ENCODE results near the gene EME2.

EME2 gene

DNA sequence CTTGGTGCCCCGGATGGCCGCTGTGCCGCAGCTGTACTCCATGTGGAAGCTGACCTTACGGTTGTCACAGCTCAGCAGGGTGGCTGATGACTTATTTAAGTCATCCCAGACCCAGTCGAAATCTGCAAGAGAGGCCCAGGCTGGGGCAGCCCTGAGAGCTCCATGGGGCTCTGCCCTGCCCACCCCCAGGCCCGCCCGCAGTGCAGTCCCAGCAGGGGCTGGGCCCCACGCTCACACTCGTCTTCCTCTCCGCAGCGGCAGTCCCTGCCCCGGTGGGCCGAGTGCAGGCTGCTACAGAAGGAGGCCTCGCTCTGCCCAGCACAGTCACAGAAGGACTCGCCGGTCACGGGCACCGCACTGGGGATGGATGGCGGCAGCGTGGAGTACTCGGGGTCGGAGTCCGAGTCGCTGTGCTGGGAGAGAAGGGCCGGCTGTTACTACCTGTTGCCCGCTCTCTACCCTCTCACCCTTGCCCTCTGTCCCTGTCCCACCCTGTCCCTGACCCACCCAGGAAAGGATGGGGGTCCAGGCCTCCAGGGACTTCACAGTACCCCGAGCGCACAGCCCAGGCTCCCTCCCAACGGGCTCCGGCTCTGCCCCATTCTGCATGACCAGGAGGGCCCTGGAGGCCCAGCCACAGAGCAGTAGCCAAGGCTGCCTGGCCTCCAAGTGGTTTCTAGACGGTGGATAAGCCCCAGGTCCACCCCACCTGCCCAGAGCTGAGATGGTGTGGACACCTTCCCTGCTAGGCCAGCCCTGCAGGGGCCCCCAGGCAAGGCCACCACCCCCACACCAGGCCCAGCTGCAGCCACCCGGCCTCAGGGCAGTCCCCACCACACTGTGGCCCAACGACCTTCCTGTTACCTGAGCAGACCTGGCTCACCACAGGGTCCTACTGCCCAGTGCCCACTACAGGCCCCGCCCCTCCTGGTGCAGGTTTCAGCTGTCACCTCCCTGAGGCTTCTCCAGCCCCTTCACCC, 5.9 kb downstream of the EME2 start:
- no peak for DNase-seq (ENCODE audit: low spot score)

- DNase-seq (ENCODE audit: low spot score) = no peak
These were observed 6.7 kb downstream of the EME2 start for GRCh38 chr16:1779234-1779701.

GRCh38 chr16:1779741-1780676, 7.4 kb downstream of the EME2 start:
- no peak for DNase-seq (ENCODE audit: low spot score)

DNA sequence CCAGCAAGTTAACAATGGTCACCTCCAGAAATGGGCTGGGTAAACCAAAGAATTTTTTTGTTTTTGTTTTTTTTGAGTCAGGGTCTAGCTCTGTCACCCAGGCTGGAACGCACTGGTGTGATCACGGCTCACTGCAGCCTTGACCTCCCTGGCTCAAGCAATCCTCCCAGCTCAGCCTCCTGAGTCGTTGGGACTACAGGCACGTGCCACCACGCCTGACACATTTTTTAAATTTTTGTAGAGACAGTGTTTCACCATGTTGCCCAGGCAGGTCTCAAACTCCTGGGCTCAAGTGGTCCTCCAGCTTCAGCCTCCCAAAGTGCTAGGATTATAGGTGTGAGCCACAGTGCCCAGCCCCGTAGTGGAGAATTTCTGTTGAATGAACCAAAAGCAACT, 8.1 kb downstream of the EME2 start:
- no peak for DNase-seq (ENCODE audit: low spot score)

GRCh38 chr16:1781254-1781653, 8.6 kb downstream of the EME2 start:
- DNase-seq (ENCODE audit: low spot score) = no peak

GRCh38 chr16:1781758-1782407, 9.3 kb downstream of the EME2 start:
- no peak for DNase-seq (ENCODE audit: low spot score)

DNA sequence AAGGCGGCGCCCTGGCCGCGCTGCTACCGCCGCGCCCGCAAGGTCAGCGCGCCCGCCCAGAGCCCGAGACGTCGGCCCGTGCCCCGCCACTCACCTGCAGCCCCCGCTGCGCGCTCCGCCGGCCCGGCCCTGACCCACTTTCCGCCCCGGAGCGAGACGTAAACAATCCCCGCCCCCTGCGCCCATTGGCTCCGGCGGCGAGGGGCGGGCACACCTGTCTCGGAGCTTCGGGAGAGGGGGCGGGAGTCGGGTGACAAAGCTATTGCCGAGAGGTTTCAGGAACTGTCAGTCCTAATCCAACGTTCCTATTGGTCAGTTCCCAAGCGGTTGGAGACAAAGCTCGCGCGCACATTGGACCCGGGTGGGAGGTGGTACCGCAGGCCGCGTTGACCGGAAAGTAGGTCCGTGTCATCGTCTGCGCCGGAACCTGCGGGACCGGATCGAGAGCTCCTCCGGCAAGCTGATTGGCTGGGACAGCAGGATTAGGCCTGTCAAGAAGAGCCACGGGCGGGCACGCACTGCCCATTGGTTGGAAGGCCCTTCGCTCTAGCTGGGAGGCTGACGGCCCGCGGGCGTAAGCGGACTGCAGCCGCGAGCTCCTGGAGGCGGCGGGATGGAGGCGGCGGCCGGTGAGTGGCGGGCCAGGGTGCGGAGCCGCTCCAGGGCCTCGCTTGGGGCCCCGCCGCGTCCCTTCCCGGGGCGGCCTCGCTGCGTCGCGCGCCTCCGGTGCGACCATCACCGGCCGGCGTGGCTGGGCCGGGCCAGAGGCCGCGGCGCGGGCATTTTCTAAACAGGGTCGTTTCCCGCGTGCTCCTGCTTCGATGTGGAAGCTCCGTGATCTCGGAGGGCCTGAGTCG, 10.0 kb downstream of the EME2 start, which contains the start of the genes NUBP2 and SPSB3:
NUBP2 (plus strand) TSS at position 553 of the 857 bp plus-strand sequence; CDS start at position 614, 61 bp downstream.
SPSB3 (minus strand) TSS at position 164 of the 857 bp plus-strand sequence. CDS start 1,088 bp downstream, outside the sequence.
- DNase-seq (ENCODE audit: low spot score) = peak; percentile 100

DNA sequence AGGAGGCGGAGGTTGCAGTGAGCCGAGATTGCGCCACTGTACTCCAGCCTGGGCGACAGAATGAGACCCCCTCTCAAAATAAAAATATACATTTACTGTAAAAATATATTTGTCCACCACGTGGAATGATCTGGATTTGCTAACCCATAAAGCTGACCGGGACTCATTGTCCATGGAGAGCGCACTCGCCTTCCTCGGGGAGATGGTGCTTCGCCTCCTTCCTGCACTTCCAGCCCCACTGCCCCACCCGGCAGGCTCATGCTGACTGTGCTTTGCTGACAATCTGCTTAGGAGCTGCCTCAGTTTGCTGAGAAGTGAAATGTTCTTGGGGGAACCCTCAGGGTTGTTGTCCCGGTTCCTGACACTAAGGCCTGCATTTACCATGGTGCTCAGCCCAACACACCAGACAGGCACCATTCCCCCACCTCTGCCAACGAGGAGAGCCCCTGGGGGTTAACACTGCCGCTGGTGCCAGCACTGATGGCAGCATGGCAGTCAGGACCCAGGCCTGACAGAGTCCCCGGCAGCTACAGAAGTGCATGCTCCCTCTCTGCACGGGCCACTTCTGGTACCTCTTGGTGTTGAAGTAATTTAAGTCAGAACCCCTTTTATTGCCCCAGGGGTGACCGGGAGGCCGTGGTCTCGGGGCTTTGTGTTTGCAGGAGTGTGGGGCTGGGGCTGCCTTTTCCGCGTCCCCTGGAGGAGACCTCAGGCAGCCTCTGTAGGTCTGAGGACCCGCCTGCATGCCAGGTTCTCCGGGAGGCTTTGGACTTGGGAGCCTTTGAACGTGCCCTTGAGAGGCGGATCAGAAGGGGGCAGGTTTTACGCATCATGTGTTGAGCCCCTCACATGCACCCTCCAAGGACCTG, 12.6 kb downstream of the EME2 start:
- no peak for DNase-seq (ENCODE audit: low spot score)

DNA sequence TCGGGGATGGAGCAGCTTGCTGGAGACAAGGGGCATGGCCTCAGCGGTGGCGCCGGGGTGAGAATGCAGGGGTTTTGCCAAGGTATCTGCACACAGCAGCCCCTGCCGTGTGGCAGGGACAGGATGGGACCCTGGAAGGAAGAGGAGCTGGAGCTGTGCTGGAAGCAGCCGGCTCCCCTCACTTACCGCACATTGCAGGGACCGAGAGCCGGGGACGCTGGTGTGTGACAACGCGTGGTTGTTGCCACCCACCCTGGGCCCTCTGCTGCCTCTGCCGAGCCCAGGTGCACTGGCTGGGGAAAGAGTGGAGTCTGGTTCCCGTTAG, 13.2 kb downstream of the EME2 start:
- DNase-seq (ENCODE audit: low spot score) = no peak

DNA sequence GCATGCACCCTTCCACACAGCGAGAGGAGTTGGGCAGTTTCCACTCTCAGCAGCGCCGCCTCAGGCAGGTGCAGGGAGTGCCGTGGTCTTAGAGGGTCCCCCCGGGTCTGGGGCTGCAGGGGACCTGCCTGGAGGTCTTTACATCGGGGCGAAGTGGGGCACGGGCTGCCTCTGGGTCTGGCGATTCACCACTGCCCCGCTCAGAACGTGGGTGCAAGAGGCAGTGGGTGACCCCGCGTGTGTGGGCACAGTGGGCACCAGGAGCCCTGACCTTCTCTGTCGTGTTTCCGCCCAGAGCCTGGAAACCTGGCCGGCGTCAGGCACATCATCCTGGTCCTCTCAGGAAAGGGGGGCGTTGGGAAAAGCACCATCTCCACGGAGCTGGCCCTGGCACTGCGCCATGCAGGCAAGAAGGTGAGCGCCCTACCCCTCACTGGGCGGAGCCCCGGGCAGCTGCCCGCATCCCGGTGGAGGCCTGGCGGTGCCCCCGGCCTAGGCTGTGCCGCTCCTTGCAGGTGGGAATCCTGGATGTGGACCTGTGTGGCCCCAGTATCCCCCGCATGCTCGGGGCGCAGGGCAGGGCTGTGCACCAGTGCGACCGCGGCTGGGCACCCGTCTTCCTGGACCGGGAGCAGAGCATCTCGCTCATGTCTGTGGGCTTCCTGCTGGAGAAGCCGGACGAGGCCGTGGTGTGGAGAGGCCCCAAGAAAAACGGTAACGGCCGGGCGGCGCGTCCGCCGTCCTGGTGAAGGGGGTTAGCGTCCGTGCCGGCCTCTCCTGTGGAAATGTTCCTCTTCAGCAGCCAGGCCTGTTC, 13.8 kb downstream of the EME2 start:
- DNase-seq (ENCODE audit: low spot score) = no peak

DNA sequence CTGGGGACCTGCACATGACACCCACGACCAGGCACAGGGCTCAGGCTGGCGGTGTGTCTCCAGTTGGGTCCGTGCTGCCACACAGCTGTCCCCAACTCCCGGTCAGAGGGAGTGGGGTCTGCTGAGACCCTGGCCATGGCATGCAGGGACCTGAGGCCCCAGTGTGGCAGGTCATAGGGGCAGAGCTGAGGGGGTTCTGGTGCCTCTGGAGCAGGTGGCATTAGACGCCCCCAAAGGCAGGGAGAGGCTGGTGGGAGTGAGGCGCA, 14.4 kb downstream of the EME2 start:
- DNase-seq (ENCODE audit: low spot score) = no peak

GRCh38 chr16:1787322-1788094, 14.9 kb downstream of the EME2 start:
- no peak for DNase-seq (ENCODE audit: low spot score)

DNA sequence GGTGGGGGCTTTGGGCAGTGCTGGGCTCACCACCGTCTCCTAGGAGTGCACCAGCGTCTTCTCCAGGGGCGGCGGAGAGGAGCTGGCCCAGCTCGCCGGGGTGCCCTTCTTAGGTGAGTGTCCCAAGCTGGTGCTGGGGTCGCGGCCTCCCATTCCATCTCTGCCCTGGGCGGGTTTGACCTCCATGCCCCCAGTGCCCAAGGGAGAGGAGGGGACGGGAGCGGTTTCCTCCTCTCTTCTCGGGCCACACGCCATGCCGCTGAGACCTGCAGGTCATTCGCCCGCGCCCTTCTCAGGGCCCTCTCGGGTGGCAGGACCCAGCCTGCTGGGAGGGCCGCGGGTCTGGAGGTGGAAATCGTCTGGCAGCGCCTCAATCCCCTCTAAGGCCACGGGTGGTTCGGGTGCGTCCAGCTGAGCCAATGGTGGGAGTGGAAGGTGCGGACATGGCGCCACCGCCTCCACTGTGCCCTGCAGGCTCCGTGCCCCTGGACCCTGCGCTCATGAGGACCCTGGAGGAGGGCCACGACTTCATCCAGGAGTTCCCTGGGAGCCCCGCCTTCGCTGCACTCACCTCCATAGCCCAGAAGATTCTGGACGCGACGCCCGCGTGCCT, 15.6 kb downstream of the EME2 start:
- DNase-seq (ENCODE audit: low spot score) = no peak

DNA sequence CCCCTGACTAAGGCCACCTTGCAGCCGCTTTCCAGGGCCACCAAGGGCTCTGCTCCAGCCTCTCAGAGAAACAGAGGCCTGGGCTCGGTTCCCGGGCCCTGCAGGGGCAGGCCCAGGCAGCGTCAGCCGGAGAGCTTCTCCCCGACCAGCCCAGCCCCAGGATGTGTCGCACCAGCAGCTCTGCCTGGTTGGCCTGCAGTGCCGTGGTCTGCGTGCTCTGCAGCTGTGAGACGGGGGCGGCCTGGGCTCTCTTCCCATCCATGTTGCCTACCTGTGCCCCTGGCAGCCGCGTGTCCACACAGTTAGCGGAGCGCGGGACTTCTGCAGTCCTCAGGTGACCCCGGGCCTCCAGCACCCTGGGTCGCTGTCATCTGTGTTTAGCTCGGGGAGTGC, 16.1 kb downstream of the EME2 start:
- DNase-seq (ENCODE audit: low spot score) = no peak

DNA sequence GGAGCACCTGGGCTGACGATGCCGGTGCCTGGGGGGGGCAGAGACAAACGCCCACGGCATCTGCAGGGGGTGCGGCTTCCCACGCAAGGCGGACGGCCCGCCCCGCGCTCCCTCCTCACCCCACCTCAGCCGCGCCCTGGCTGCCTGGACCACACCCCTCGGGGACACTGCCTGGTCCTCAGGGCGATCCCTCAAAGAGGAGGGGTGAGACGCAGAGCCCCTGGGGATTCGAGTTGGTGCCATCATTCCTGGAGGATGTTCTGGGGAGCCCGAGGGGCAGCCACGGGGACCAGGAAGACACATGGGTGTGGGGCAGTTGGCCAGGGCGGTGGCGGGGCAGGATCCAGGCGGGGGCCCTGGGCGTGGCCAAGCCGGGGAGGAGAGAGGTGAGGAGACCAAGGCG, 17.0 kb downstream of the EME2 start:
- peak; percentile 27 for DNase-seq (ENCODE audit: low spot score)

DNA sequence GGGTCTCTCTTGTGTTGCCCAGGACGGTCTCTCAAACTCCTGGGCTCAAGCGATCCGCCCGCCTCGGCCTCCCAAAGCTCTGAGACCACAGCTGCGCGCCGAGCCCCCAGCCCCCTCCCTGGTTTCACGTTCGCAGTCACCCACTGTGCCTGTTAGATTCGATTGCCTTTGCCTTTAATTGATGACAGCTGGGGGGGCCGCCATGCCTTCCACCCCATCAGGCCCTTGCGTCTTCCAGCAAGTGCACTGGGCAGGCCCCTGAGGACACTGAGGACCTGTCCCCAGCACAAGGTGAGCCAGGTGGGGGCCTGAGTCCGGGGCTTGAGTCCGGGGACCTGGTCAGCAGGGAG, 17.6 kb downstream of the EME2 start:
- DNase-seq (ENCODE audit: low spot score) = no peak

DNA sequence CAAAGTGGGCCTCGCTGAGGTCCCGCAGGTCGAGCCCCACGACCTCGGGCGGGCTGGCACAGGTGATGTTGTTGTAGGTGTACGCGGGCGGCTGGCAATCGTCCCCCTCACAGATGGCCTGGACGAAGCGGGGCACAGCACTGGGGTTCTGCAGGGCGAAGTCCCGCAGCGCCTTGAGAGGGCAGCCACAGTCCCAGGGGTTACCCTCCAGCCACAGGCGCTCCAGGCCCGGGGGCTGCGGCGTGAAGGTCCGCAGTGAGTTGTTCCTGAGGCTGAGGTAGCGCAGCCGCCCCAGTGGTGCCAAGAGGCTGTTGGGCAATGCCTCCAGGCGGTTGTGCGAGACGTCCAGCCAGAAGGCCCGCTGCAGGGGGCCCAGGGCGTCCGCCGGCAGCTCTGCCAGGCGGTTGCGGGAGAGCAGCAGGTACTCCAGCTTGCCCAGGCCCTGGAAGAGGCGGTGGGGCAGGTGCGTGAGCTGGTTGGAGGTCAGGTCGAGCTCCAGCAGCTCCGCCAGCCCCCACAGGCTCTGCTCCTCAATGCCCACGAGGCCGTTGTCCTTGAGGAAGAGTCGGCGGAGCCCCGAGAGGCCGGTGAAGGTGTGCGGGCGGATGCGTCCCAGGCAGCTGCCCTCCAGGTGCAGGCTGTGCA, 18.1 kb downstream of the EME2 start:
- DNase-seq (ENCODE audit: low spot score) = no peak

Data from ecto neural progenitor cell (in vitro differentiated cells).